MV-4-11 (cell line): Measurements from ENCODE around the gene PCED1A.
"Not testable (repeated sequence)": the region's sequence is repeated elsewhere in the genome, so short reads cannot be mapped to it uniquely, and the experiment has no call there.

Experiments
- DNase-seq: peaks from one replicate; lab custom pipeline; 2025; lab: John Stamatoyannopoulos, UW

The PCED1A gene

DNA sequence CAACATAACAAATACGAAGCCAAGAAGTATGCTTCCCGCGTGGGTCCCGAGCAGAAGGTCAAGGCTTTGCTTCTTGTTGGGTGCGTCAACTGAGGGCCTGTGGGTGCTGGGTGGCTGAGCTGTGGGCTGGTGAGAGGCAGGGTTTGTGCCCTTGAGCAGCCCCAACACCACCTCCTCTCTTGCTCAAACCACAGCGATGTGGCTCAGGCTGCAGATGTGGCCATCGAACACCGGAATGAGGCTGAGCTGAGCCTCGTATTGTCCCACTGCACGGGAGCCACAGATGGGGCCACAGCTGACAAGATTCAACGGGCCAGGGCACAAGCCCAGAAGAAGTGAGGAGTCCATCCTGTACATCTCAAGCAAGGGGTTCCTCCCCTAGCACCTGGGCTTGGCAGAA lies 25.8 kb upstream of the PCED1A start:
- no peak for DNase-seq

DNA sequence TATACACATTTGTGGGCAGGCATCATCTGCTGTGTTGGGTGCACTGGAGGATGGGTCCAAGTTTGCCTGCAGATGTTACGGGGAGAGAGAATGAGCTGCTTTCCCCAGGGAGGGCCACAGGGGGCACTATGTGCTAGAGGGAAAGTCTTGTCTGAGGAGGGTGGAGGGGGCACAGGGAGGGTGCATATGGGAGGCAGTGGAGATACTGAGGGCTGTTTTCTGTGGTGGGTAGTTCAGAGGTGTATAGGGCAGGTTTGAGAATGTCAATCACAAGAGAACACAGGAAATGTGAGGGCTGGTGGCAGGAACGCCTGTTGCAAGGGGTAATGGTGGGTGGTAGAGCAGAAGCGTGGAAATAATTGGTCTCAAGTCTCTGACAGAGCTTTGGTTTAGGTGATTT lies 25.2 kb upstream of the PCED1A start:
- no peak for DNase-seq

DNA sequence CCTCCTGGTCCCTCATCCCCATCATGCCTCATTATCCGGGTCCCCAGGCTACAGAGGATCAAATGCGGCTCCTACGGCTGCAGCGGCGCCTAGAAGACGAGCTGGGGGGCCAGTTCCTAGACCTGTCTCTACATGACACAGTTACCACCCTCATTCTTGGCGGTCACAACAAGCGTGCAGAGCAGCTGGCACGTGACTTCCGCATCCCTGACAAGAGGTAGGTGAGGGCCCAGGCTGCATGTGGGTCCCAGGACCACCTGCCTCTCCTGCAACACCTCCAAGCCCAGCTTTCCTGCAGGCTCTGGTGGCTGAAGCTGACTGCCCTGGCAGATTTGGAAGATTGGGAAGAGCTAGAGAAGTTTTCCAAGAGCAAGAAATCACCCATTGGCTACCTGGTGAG lies 24.6 kb upstream of the PCED1A start:
- no peak for DNase-seq

DNA sequence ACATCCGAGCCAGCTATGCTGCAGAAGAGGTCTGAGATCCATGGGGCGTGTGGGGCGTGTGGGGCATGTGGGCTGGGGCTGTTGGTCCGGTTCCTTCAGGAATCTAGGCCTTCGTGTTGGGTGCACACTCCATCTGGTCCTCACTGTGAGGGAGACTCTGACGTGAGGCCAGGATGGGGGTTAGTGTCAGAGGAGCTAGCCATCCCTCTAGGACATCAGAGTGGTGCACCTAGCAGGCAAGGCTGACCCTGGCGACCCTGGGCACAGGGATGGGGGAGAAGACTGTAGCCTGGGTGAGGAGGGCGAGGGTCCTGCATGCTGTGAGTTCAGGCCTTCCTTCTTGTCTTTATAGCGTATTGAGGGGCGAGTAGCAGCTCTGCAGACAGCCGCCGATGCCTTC lies 24.2 kb upstream of the PCED1A start:
- no peak for DNase-seq

DNA sequence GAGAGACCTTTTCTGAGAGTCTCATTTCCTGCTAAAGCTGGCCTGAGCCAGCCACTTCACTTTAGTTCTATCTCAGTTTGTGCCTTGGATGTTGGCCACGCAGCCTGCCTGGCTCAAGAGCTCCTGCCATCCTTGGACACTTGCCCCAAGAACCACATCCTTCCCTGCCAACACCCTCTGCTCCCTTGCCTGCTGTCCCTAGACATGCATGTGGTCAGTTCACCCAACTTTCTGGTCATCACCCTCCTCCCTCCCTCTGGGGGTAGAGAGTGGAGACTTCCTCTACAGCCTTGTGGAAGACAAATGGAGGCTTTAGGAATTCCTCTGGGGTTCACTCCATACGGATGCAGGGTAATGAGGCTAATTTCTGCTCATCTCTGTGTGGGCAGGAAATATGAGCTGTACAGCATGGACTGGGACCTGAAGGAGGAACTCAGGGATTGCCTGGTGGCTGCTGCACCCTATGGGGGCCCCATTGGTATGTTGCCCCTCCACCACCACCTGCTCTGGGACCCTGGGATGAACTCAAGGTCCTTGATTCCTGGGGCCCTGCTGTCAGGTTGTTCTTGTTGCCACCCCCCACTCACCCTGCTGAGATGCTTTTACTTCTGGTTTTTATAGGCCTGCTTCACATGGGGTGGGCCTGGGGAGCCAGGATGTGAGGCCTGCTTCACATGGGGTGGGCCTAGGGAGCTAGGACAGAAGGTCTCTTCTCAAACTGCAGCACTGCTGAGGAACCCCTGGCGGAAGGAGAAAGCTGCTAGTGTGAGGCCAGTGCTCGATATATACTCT lies 19.1 kb upstream of the PCED1A start:
- DNase-seq, result no peak

DNA sequence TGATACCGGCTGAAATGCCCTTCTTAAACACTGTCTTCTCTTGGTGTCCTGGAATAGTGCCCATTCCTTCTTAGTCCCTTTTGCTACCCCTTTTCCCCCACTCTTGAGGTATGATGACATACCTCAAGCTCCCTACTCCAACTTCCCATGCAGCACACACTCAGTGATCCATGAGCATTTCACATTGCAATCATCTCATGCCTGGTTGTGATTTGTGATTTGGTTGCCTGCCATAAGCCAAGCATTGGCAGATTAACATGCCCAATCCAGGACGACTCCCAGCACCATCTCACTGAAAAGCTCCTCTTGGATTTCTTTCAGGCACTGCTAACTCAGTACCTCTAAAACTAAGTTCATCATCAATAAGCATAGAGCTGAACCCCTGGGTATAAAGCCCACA lies 18.1 kb upstream of the PCED1A start:
- no peak for DNase-seq

DNA sequence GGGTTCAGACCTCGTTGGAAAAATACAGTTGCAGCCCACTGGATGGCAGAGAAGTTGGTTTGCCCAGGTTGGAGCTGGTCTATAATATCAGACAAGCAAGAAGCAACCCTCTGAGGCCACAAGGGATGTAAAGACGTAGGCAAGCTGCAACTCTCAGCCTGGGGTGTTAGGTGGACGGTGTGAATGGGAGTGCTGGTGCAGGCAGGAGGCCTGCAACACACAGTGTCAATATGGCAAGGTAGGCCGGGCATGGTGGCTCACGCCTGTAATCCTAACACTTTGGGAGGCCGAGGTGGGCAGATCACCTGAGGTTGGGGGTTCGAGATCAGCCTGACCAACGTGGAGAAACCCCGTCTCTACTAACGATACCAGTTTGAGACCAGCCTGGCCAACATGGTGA lies 10.6 kb upstream of the PCED1A start:
- no peak for DNase-seq

DNA sequence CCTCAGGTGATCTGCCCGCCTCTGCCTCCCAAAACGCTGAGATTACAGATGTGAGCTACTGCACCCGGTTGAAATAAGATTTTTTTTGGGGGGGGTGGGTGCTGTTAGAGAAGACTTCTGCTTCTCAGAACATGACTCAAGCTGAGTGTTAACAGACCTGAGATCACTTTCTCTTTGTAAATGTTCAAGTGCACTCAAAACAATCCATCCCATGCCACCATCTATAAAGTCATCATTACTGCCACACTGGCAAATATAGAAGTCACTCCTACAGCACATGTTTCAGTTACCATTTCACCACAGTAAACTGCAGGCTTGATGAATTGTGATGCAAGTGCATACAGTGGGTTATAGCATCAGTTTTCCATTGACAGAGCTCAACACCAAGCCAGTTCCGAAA lies 9.1 kb upstream of the PCED1A start:
- no peak for DNase-seq

DNA sequence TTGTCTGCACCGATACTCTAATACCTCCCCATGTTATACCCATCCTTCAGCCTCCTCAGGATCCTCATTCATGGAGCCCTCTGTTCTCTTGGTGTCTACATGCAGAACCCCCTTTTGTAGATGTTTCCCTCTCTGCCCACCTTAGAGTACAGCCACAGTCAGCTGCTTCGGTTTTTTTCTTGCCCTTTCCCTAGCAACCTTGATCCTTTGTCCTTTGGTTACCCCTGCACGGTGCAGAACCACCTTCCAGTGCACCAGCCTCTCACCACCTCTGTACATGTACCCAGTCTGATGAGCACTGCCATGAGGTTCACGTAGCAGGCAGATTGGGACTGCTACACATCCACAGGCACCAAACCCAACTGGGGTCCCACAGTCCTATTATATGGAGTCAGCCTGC lies 7.3 kb upstream of the PCED1A start:
- DNase-seq, result no peak

DNA sequence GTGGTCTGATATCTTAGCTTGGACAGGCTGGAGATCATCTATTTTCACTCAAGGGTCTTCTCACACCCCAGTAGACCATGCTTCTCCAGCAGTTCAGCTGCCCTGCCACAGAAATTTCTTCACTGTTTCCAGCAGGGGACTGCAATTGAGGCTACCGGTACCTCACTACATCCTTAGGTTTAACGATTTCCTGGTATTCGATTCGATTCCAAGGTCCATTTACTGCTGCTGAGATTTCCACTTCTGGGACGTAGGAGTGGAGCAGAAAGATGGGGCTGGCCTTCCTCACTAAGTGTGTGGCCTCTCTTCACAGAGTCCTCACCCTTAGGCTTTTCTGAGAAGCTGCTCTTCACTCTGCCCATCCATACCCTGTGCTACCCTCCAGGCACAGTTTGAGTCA lies 6.2 kb upstream of the PCED1A start:
- no peak for DNase-seq

DNA sequence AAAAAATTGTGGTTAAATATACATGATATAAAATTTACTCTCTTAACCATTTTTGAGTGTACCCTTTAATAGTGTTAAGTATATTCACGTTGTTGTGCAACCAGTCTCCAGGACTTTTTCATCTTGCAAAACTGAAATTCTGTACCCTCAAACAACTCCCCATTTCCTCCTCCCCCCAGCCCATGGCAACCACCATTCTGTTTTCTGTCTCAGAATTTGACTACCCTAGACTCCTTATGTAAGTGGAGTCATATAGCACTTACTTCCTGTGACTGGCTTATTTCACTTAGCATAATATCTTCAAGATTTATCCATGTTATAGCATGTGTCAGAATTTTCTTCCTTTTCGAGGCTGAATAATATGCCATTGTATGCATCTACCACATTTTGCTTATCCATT lies 5.2 kb upstream of the PCED1A start:
- DNase-seq, result peak; percentile 18

DNA sequence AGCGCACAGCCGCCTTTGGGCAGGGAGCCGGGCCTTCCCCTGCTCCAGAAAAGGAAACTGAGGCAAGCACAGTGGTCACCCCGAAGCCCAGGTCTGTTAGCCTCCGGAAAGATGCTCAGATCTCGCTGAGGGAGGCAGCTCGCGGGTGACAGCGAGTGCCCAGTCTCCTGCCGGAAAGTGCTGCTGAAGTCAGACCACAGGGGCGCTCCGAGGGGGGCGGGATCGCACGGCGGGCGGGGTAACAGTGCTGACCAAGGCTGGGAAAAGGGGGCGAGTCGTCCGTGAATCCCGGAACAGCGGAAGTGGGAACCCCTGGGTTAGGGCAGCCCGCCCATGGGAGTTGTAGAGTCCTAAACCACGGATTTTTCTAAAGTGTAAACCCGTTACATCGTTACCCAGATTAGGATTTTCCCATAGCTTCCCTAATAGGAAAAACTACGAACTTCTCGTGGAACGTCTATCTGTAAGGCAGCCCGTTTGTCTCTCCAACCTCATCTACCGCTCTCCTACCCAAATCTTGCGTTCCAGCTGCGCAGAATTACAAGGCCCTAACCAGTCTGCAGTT lies 594 bp upstream of the PCED1A start:
- DNase-seq, result no peak

DNA sequence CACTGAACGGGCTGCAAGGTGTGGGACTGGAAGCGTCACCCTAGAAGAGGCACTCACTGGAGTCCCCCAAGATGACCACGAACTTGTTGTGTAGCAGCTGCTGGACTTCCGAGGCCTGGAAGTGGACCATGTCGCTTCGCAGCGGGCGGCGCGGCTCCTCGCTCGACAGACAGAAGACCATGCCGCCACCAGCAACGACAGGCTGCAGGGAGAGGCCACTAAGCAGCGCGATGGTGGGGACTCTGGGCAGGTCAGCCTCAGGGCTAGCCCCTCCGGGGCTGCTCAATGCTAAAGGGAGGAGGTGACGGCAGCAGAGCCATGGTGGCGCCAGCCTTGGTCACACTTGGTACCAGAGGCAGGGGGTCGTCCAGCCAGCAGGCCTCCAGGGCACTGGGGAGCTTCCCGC lies 720 bp downstream of the PCED1A start:
- DNase-seq, result no peak

DNA sequence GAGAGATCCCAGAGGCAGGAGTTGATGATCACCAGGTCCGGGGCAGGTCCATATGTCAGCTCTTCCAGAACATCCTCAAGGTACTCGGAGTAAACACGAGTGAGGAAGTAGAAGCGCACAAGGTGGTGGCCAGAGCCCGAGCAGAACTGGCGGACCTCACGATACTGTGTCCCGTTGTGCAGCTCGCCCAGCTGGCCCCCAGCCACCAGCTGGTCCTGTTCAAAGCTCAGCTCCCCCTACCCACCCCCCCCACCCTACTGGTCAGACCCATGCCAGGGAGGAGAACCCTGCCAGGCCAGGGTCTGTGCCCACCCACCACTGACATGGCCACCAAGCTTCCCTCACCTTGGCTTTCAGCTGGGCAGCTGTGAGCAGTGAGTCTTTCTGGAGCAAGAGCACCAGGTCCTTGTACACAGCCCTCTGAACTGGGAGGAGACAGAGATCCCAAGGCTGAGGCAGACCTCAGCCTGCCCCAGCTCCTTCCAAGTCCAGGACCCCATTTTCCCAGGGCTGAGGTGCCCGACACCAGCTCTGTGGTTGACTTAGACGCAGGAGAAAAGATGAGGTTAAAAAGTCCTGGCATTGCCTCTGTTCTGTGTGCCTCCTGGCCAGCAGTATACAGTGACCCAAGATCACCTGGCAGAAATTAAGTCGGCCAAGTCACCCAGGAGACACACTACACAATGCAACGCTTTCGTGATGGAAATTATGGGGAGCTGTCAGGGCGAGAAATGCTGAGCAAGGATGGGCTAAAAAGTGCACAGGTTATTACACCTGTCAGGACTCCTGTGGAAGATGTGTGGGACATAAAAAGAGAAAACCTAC lies 1.4 kb downstream of the PCED1A start:
- no peak for DNase-seq

DNA sequence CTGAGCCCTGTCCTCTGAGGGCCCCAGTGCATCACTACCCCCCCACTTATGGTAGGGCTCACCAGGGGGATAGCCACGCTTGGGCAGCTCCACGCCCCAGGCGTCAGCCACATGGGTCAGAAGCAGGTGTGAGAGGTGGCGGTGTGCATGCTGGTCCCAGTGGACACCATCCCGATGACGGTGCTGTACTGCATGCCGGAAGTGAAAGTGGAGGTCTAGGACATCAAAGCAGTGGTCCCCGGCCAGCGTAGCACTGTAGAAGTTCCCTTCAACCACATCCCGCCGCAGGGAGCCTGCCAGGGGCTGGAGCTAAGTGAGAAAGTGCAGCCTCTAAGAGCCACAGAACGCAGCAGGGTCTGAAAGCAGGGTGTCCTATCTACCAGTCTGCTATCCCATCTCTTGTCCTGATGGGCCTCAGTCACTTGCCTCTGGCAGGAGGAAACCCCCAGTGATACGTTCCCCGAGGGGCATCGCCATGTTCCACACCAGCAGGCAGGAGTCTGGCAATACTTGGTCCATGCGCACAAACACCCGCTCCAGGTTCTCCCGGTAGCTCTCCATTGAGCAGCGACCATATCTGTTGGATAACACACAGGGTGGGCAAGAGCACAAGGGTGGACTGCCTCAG lies 2.2 kb downstream of the PCED1A start:
- no peak for DNase-seq

DNA sequence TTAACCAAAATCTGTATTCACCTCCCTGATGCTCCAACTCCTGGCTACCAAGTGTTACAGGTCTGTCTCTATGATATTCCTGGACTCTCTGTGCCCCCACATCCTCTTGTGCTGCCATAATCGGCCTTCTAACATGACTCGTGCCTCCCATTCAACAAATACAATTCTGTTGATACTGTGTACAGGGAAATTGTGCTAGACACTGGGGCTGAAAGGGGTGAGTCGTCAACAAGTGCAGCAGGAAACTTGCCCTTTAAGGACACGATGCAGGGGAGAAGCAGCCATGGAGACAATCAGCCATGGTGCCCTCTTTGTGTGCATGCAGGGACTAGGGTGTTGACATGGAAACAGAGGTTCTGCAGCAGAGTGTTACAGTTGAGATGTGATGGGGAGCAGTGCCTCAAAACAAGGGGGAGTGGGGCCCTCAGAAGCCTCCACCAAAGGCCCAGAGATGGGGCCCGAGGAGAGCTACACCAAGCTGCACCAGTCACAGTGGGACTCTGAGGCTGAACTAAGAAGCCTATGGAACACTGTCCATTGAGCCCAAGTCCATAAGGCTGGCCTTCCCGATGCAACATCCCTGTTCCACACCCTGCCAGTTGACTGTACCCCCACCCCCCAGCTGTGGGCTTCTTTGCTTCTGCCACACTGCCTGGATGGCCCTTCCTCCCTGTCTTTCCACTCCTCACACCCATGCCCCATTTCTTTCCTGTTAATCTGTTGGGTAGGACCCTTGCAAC lies 3.1 kb downstream of the PCED1A start:
- no peak for DNase-seq

DNA sequence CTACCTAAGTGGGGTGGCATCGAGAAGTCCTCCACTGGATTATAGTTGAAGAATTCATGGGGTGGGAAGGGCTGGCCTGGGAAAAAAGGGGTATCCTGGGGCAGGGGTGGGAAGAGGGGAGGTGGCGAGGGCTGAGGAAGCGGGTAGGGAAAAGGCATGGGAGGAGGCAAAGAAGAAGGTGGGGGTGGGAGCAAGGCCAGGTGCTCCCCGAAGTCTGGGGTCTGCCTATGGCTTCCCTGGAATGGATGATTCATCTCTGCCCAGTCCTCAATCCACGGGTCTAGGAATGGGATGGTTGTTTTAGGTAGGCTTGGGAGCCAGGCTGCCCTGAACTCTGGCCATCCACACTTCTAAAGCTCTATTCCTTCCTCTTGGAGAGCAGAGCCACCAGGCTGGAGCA lies 4.4 kb downstream of the PCED1A start:
- no peak for DNase-seq

DNA sequence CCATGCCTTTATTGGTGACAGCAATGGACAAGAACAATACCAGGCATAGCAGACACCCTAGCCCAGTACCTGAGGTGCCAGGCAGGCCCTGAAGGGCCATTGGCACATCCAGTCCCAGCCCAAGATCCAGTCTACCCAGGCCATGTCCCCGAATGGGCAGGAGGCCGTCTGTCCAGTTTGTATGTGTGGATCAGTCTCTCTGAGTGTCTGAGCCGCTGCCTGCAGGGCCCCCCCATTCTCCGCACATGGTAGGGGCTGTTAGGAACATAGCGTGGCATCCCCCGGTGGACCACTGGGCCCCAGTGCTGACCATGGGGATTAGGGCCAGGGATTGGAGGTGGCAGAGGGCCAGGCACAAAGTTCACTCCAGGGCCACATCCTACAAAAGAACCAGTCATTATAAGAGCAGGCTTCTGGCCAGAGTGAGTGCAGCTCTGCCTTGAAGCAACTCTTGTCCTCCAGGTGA lies 5.1 kb downstream of the PCED1A start:
- no peak for DNase-seq

DNA sequence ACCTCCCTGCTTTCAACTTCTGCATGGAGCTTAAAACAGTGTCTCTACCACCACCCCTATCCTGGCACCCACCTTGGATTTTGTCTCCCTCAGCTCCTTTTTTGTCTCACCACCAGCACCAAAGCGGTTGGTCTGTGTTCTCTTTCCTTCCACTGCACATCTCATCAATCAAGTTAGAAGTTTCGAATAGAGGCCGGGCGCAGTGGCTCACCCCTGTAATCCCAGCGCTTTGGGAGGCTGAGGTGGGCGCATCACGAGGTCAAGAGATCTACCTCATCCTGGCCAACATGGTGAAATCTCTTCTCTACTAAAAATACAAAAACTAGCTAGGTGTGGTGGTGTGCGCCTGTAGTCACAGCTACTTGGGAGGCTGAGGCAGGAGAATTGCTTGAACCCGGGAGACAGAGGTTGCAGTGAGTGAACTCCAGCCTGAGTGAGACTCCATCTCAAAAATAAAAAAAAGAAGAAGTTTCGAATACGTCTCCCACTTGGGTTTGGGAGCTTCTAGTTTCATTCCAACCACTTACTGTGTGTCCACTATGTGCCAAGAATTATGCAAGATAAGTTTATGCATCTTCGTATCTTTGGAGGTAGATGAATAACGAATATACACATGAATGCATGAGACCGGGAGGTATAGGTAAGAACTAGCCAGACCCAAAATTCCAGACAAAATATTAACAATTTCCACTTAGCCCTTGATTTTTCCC lies 5.9 kb downstream of the PCED1A start:
- DNase-seq, result peak; percentile 67

DNA sequence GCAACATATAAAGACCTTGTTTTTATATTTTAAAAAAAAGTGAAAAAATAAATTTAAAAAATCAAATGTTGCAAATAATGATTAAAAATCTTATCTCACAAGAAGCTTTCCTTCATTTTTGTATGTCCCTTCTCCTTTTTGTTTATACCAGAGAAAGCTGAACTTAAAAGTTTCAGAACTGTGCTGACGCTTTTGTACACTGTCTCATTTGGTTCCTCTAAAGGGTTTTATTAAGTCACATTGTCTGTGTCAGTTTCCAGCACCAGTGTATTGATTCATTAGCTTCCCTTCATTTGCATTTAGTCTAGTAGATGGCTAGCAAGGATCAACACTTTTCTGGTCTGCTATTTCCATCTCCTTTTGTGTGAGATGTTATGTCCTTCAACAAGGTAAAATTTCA lies 6.7 kb downstream of the PCED1A start:
- peak; percentile 40 for DNase-seq

DNA sequence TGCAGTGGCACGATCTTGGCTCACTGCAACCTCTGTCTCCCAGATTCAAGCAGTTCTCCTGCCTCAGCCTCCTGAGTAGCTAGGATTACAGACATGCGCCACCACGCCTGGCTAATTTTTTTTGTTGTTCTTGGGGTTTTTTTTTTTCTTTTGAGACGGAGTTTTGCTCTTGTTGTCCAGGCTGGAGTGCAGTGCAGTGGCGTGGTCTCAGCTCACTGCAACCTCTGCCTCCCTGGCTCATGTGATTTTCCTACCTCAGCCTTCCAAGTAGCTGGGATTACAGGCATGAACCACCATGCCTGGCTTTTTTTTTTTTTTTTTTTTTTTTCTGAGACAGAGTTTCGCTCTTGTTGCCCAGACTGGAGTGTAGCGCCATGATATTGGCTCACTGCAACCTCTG lies 9.2 kb downstream of the PCED1A start:
- DNase-seq, result not testable (repeated sequence)
